ENCODE results near the gene FNDC3B.

Gene FNDC3B

DNA sequence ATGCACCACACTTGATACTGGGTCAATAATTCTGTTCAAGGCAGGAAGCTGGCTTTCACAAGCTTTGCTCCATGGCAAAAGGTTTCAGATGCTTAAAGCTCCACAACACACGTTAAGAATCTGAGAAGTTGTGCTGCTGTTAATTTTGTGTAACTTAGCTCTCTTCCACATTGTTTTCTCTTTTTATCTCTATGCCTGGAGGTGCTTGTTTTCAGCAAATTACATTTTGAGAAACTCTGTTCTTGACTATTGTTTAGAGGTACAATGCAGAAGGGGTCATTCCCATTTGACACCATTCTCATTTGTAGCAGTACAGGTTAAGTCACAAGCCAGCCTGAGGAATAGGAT lies 156.0 kb downstream of the FNDC3B start:
- DNase-seq, result no peak

DNA sequence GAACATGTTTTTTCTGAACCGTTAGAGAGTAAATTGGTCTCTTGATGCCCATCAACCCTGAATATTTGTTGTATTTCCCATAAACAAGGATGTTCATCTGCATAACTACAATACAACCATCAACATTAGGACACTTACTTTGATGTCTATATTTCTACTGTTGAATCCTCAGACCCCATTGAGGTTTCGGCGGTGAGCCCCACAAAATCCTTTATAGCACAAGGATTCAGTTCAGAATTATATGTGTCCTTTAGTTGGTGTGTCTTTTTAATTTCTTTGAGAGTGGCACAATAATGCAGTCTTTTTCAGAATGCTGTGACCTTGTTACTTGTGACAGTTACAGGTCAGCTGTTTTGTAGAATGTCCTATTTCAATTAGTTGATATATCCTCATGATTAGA lies 158.0 kb downstream of the FNDC3B start:
- DNase-seq, result no peak

DNA sequence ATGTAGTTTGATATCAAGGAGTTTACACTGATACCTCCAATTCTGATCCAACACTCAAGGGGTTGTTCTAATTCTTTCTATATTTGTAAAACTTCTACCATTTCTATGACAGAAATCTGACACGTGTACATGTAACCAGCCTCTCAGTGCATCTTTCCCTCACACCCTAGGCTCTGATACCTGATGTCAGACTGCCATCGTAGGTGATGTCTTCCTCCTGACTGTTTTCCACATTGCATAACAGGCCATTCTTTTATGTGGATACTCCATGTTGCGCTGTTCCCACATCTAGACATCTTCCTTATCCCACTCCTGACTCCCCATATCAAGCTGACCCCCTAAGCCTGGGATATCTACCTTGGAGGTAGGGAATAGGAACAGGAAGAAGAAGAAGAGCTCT lies 159.1 kb downstream of the FNDC3B start:
- no peak for DNase-seq

DNA sequence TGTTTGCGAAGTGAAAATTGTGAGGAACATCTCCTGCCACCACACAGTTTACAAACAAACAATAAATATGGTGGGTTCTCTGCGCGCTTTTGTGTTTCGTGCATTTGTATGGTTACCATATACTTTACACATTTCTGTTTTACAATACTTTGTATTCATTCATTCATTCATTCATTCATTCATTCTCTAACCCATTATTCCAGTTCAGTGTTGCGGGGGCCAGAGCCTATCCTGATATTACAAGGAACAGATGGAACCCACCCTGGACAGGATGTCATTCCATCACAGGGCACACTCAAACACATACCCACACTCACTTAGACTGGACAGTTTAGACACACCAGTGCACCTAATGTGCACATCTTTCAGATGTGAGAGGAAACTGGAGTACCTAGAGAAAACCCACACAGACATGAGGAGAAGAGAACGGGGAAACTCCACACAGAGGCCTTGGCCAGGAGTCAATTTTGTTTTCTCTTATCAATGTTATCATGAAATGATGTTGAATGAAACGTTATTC lies 160.5 kb downstream of the FNDC3B start:
- no peak for DNase-seq

DNA sequence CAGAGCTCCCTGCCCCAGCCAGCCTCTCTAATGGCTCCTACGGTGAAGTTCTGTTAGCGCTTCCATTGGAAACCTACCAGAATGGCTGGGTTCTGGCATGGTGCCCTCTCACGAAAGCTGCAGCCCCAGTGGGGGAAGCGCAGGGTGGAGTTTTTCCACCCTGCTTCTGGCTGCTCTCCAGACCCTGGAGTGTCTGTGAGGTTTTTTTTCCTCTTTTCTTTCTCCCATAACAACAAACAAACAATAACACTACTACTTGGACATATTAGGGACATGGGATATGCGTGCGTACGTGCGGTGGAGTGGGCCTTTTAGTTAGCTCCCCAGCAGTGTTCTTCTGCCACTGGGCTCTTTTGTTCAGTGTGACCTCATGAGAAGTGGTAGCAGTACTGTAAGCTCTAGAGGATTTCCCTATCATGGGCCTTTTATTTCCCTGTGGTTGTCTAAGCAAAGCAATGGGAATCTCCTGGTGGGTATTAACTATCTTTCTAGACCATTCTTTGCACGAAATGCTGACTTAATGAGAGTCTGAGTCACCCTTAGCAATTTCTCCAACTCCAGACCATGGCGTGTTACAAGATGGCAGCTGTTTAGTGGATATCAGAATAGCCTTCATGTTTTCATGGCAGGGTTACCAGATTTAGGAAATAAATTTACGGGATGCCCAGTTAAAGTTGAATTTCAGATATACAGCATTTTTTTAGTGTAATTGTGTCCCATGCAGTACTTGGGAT lies 161.9 kb downstream of the FNDC3B start:
- peak; percentile 90 for DNase-seq

DNA sequence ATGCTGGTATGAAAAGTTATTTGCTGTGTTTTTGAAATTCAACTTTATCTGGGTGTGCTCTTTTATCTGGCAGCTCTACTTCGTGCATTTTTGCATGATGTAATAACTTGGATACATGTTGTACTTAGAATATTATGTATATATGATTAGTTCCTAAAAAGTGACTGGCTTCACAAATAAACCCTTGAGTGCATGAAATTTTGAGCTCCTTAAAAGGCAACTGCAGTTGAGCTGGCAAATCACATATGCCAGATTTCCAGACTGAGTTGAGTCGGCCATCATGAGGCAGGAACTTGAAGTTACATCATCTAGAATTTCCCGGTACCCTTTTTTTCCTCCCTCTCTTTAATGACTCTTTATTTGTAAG lies 162.5 kb downstream of the FNDC3B start:
- DNase-seq, result no peak

DNA sequence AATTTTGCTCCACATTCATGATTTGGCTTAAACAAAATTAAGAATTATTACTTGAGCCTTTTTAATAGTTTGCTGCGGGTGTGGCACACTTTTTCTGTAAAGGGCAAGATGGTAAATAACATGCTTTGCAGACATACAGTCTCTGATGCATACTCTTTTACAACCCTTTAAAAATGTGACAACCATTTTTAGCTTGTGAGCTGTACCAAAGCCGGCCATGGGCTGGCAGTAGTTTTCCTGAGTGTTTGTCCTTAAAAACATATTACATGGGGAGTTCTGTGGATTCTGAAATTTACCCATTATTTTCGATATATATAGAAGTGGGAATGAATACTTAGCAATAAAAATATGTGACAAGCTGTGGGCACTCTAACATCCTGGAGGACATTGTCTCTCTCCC lies 163.4 kb downstream of the FNDC3B start:
- no peak for DNase-seq

DNA sequence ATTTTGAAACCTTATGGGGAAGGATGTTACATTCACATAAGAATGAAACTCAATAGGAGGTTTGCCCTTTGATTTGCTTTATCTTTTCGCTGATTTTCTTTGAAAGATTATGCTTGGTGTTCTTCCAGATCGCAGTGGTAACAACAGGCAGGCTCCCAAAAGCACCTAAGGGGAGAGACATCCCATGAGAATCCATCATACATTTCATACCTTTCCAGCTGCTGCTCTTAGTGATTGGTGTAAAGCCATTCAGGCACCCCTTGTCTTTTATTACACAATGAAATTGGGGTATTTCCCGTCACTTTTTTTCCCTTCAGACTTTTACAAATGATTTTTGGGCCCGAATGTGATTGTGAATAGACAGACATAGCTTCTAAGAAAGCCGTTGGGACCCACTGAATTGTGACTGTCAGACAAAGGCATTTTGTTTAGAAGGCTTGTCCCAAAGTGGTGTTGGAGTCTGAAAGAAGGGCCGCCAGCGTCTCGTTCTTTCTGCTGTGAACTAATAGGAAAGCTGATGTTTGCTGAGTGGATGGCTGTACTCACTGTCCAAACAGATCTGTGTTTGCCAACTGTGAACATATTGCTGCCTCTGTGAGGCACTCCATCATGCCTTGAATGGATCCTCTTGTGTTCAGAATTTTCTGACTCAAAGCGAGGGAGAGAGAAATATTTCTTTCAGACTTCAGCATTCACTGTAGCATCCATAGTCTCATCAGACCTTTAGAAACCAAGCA lies 164.3 kb downstream of the FNDC3B start:
- no peak for DNase-seq

DNA sequence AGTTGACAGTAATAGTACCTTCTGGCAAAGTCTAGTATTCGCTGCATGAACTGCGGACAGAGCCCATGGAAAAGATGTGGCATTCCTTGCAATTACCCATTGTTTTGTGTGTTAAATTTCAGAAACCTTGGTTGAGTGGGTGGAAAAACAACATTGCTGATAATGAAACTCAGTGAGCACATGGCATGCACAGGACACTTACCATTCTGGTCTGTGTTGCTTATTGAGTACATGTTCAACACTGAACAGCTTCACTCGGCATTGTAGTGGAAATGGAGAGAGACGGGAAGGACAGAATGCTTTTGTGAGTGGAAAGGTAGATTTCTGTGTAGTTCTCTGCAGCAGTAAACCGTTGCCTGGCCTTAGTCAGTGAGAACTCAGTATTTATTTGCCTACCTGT lies 165.3 kb downstream of the FNDC3B start:
- DNase-seq, result no peak

DNA sequence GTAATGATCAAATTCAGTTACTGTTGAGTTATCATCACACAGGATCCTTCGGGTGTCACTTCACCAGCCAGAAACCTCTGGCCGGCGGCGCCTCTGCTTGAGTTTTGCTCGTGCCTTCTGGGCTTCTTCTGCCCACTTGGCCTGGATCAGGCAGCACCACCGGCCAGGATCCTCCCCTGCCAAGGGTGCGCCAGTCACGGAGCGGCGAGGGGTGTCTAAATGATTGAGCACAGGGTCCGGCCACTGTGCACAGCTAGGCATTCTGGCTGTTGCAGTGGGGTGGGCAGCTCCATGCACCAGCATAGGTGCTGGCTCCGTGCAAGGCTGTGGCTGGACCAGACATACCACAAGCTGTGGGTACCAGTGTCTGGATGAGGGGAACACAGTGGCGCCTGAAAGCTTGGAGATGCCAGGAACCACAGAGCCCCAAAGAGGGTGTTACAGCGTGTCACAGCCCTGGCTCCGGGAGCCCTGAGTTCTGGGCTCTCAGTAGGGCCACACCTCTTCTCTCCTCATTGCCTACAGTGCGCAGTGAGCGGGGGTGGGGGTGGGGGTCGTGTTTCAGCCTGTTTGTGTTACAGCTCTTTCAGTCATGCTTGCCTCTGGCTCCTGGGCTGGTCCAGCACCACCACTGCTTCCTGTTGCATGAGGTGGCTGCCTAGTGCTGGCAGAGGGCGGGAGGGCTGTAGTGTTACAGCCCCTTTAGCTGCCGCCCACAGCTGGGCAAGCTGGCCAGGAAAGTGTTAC lies 169.4 kb downstream of the FNDC3B start:
- DNase-seq, result no peak

DNA sequence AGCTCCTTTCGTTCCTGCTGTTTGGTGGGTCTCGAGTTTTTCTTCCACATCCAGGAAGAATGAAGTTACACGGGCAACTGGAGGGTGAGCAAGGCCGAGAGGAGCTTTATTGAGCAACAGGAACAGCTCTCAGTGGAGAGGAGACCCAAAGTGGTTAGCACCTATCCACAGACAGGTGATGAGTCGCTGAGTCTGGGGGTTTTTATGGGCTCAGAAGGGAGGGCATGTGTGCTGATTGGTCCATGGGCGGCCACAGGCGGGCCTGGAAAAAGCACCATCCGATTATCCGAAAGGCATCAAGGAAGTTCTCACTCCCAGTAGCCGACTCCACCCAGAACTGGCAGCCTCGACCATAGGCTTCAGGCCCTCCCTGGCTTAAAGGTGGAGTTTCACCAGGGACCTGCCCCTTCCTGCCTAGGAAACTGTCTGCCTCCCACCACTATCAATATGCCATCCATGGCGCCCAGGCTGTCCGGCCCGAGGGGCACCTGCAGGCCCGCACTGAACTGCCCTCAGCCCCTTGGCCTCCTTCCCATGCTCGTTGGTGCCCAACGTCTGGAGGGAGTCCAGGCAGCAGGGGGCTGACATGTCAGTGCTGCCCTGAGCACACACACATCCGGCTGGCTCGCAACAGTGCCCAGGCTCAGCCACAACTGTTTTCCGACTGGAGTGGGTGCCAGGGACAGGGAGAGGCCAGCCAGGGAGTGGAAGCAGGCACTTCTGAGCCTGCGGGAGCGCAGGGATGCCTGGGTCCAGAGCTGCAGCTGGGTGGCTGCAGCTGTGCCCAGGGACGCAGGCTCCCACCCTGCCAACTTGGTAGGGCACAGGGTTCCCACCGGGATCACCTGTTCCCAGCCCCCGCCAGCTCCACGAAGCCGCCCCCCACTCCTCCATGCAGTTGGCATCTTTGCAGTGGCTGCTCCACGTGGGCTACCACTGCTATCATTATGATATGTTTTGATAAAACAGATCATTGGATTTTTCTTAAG lies 170.2 kb downstream of the FNDC3B start:
- DNase-seq, result no peak

DNA sequence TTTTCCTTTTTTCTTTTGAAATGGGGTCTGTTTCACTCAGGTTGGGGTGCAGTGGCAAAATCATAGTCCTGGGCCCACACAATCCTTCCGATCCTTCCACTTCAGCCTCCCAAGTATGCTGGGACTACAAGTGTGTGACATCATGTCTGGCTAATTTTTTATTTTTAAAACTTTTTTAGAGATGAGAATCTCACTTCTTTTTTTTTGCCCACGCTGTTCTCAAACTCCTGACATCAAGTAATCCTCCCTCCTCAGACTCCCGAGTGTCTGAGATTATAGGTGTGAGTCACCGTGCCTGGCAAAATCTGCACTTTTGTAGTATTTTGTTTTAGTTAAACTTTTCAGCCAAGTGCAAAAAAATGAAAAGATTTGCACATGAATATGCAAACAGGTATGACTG lies 171.0 kb downstream of the FNDC3B start:
- no peak for DNase-seq

DNA sequence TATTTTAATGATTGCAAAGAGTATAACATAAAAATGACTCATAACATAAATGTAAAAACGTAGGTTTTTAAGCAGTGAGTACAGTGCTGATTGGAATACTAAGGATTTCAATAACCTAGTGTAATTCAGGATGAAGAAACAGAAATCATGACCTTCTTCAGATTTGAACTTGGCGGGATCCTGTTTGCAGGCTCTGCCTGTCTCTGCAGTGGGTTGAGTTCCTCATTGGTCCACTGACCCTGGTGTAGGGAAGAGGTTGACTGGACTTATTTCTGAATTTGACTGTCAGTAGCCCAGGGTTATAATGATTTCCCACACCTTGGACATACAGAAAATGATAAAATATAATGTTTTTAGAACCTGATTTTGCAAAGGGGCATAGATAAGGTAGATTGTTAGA lies 171.7 kb downstream of the FNDC3B start:
- no peak for DNase-seq

DNA sequence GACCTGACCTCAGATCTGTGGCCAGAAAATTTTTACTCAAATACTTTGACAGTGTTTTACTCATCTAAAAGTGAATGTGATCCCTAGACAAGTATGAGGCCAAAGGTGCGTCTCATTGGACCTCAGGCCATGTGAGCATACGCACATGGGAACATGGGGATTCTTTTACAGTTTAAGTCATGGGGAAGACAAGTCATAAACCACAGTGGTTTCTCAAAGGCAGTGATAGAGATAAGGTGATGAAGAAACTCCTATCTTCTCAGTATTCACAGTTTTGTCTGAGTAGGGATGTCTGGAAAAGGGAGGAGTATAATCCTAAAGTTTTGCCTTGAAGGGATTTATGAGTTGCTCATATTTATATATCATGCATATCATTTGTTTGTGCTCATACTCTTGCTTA lies 173.8 kb downstream of the FNDC3B start:
- no peak for DNase-seq

DNA sequence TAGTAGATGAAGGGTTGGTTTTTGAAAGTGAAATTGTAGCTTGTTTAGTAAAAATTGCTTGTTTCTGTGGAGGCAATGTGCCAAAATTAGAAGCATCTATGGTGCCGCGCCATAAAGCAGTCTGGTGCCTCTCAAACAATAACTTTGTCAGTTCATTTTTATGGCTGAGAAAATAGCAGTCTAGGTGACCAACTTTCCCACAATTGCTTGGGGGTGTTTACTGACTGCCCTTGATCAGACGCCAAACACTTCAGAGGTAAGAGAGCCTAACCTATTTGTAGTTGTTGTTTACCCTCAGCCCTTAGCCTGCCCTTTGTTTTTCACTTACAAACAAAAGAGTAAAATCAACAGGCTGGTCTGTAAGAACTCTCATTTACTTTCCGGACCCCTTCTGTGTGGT lies 174.5 kb downstream of the FNDC3B start:
- no peak for DNase-seq

DNA sequence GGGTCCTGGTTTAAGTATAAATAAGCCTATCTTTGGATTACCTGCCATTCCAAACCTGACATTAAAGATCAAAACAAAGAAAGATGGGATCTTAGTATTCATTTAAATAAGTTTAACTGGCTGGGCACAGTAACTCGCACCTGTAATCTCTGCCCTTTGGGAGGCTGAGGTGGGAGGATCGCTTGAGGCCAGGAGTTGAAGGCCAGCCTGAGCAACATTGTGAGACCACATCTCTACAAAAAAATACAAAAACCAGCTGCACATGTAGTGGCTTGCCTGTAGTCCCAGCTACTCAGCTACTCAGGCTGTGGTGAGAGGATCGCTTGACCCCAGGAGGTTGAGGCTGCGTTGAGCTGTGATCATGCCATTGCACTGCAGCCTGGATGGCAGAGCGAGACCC lies 176.9 kb downstream of the FNDC3B start:
- DNase-seq, result no peak

DNA sequence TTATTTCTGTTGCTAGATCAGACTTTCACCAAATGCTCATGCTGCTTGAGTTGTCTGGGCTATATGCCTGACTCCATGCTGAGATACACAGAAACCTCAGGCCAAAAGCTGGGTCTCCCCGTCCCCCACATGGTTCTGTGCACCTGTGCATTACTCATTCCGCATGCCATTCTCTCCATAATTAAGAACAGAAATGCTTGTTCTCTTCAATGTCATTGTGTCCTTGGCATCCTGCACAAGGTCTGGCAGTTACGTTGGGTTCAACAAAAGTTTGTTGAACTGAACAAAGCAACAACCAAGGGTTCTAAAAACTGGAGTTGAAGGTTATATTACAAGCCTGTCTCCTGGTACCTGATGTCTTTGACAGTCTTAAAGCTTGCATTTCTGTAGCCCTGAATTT lies 177.5 kb downstream of the FNDC3B start:
- DNase-seq, result no peak

DNA sequence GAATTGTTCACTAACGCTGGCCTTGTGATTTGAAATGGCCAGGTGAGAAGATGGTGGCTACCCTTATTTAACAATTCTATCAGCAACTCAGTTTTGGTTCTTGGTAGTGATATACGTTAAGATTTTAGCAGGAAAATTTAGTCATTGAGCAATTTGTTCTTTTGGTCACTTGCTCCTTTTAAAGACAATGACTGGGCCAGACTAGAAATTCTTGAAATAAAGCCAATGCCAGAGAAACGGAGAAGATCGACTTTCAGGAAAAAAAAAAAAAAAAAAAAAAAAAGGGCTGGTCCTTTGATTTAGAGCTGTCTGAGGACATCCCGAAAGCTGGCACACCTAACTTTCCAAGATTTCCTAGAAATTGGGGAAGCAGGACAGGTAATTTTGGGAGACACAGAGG lies 178.5 kb downstream of the FNDC3B start:
- DNase-seq, result no peak

DNA sequence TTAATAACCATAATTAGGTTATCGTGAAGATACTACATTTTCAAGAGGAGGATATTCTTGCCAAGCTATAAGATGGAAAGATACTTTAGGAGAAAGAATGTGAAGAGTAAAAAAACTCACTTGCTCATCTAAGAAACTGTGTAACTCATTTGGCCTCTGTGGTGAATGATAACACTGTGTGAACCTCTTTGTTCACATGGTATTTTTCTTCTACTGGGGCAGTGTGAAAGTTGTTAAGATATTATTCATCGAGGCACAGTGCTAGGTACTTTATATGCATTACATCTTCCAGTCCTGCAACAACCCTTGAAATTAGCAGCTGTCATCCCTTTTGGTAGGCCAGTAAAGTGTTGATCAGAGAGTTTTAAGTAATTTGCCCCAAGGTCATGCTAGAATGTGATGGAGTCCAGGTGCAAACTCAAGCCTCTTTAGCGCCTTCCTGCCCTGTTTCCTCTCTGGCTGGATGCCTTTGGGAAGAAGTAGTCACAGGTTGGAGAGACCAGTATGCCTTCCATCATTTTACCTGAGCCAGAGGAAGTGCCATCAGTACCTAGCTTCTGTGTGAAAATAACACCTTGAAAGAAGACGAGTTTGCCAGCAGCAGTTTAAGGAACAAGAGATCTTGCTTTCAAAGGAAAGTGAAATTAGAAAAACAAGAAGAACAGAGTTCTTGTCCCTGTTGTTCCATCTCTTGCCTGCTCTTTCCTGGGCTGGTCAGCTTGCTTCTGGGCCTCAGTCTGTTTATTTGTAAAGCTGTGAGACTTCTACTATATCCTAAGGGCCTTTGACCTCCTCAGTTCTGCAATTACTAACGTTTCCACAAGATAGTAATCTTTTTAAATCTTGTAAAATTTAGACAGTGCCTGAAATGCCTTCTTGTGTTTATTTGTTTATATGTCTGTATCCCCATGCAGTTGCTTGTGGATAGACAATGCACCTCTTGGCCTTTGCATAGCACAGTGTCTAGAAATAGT lies 179.3 kb downstream of the FNDC3B start:
- no peak for DNase-seq

DNA sequence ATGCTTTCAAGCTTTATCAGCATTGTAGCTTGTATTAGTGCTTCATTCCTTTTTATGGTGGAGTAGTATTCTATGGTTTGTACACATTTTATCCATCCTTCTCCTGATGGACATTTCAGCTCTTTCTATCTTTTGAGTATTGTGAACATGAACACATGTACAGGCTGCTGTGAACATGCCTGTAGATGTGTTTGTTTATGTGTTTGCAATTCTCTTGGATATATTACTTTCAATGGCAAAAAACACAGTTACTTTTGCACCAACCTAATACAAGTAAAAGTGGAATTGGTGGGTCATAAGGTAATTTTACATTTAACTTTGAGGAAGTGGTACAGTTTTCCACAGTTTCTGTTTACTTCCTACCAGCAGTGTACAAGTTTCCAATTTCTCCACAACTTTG lies 180.4 kb downstream of the FNDC3B start:
- DNase-seq, result no peak

DNA sequence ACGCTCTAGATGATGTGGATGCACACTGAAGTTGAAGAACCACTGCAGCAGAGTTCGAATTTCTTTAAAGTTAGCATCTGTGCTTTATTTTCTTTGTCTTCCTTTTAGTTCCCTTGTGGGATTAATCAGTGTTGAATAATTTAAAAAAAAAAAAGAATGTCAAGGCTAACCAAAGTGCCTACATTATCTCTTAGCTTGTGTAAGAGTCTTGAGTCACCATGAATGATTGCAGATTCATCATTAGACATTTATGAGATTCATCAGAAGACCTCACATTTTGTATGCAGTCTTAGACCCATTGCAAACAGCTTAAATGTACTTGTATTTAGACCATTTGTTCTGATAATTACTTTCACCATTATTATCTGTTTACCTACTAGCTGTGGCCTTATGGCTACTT lies 182.2 kb downstream of the FNDC3B start:
- DNase-seq, result no peak
